Measurements from ENCODE around the gene COTL1. TPM values are rescaled to one million over a fixed set of nuclear protein-coding genes. Genes with fewer than 3 reads are reported as not detected.

The COTL1 gene
- 87.2 TPM for total RNA-seq

GRCh38 chr16:84617791-84618580 lies at the start of gene COTL1:
COTL1 (minus strand) TSS chr16:84618078; CDS start chr16:84617914, 164 bp downstream.
- no peak for FAIRE-seq

GRCh38 chr16:84665843-84666242 lies 48.0 kb upstream of the COTL1 start:
- FAIRE-seq (no peak), DNase-seq (ENCODE audit: low spot score in 2 of 2) (no peak)

More at GRCh38 chr16:84617791-84618580, at the start of gene COTL1:
- DNase-seq (ENCODE audit: low spot score in 2 of 2): peak; percentile 95 to 96

- FAIRE-seq (no peak), DNase-seq (ENCODE audit: low spot score in 2 of 2) (no peak)
Measured at GRCh38 chr16:84665359-84665758, 47.5 kb upstream of the COTL1 start.

GRCh38 chr16:84663433-84664101 lies 45.7 kb upstream of the COTL1 start:
- DNase-seq (ENCODE audit: low spot score in 2 of 2) (no peak), FAIRE-seq (no peak)

GRCh38 chr16:84662471-84662870 lies 44.6 kb upstream of the COTL1 start:
- DNase-seq (ENCODE audit: low spot score in 2 of 2): no peak
- no peak for FAIRE-seq

- FAIRE-seq (no peak), DNase-seq (ENCODE audit: low spot score in 2 of 2) (no peak)
Measured at GRCh38 chr16:84661418-84662060, 43.7 kb upstream of the COTL1 start.

GRCh38 chr16:84660973-84661372 lies 43.1 kb upstream of the COTL1 start:
- no peak for DNase-seq (ENCODE audit: low spot score in 2 of 2)
- no peak for FAIRE-seq

- FAIRE-seq: no peak
- no peak for DNase-seq (ENCODE audit: low spot score in 2 of 2)
Measured at GRCh38 chr16:84659656-84660300, 41.9 kb upstream of the COTL1 start.

- DNase-seq (ENCODE audit: low spot score in 2 of 2) (no peak), FAIRE-seq (no peak)
Measured at GRCh38 chr16:84658690-84659089, 40.8 kb upstream of the COTL1 start.

- DNase-seq (ENCODE audit: low spot score in 2 of 2): no peak
- FAIRE-seq: no peak
Measured at GRCh38 chr16:84657229-84657837, 39.5 kb upstream of the COTL1 start.

GRCh38 chr16:84656649-84657048 lies 38.8 kb upstream of the COTL1 start:
- FAIRE-seq: no peak
- DNase-seq (ENCODE audit: low spot score in 2 of 2): no peak

- DNase-seq (ENCODE audit: low spot score in 2 of 2): no peak
- no peak for FAIRE-seq
Measured at GRCh38 chr16:84654998-84655397, 37.1 kb upstream of the COTL1 start.

- DNase-seq (ENCODE audit: low spot score in 2 of 2) (no peak), FAIRE-seq (no peak)
Measured at GRCh38 chr16:84654238-84654637, 36.4 kb upstream of the COTL1 start.

GRCh38 chr16:84652566-84652965 lies 34.7 kb upstream of the COTL1 start:
- DNase-seq (ENCODE audit: low spot score in 2 of 2) (no peak), FAIRE-seq (no peak)

- FAIRE-seq: no peak
- DNase-seq (ENCODE audit: low spot score in 2 of 2): no peak
Measured at GRCh38 chr16:84650062-84650991, 32.4 kb upstream of the COTL1 start.

GRCh38 chr16:84649511-84649861 lies 31.6 kb upstream of the COTL1 start:
- DNase-seq (ENCODE audit: low spot score in 2 of 2) (no peak), FAIRE-seq (no peak)

- DNase-seq (ENCODE audit: low spot score in 2 of 2): peak; percentile 70 to 71
- FAIRE-seq: no peak
Measured at GRCh38 chr16:84648595-84649510, 31.0 kb upstream of the COTL1 start.

- DNase-seq (ENCODE audit: low spot score in 2 of 2) (peak; percentile 97), FAIRE-seq (no peak)
Measured at GRCh38 chr16:84647828-84648594, 30.1 kb upstream of the COTL1 start, which contains the start of gene KLHL36. KLHL36 (plus strand) TSS chr16:84648511; CDS start chr16:84650868, 2,357 bp downstream.

Data from frontal cortex (tissue), 4 donors.